Umbilical cord (tissue), 2 donors: ENCODE results near the gene MBD4. TPM values are rescaled to one million over a fixed set of nuclear protein-coding genes. Genes with fewer than 3 reads are reported as not detected.

Experiments used
- DNase-seq: peaks from one replicate; pipeline ENCODE4 v3.0.0-alpha.2; 2015; ENCODE audit warnings: low spot score
- total RNA-seq: library from RNA; depleted of rRNA; stranded (reverse); fragments of >200 nt; gene quantifications from one replicate; pipeline ENCODE4 v1.2.3, GENCODE V29; 2014; ENCODE audit warnings: low replicate concordance; ENCODE audit not compliant: insufficient read depth

The MBD4 gene
- total RNA-seq, 1 donor from 2014 or later, result 16.4 TPM

- no peak for DNase-seq
Observed at GRCh38 chr3:129463094-129463493, 23.3 kb upstream of the MBD4 start.

- no peak for DNase-seq
Observed at GRCh38 chr3:129462361-129462968, 22.7 kb upstream of the MBD4 start.

GRCh38 chr3:129461461-129462146 is 21.9 kb upstream of the MBD4 start:
- DNase-seq, result peak; percentile 44

- DNase-seq, result no peak
Observed at GRCh38 chr3:129461022-129461421, 21.3 kb upstream of the MBD4 start.

DNA sequence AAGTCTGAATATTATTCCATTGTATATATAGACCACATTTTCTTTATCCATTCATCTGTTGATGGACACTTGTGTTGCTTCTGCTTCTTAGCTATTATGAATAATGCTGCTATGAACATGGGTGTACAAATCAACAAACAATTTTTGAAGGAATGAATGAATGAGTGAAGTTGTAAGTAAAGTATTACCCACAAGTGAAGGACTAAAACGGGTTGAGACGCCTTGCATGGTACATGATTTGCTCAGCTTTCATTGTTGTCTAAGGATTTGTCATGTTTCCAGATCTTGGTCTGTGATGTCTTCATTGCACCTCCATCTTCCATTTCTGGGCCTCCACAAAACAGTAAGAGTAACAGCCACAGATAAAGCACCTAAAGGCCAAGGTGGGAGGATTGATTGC is 20.8 kb upstream of the MBD4 start:
- no peak for DNase-seq

DNA sequence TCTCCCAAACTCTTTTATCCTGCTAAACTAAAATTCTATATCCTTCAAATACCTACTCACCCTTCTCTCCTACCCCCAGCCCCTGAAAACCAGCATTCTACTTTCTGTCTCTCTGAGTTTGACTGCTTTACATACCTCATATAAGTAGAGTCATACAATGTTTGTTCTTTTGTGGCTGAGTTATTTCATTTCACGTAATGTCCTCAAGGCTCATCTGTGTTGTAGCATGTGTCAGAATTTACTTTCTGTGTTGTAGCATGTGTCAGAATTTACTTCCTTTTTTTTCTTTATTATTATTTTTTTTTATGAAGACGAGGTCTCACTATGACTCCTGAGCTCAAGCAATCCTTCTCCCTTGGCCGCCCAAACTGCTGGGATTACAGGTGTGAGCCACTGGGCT is 20.4 kb upstream of the MBD4 start:
- no peak for DNase-seq

DNA sequence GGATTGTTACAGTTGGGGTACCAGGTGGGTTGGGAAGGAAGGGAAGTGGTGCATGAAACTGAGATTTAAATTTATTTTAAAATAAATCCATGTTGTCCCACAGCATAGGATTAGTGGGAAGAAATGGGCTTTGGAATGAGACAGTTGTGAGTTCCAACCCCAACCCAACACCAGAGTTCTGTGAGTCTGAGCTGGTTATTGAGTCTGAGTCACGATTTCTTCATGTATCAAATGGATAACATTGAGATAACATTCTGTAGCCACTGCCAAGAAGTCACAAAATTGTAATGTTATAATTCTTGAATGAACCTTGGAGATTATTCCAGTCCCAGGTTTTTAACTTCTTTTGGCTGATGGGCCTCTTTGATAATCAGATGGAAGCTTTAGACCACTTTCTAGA is 14.0 kb upstream of the MBD4 start:
- DNase-seq, result peak; percentile 33

GRCh38 chr3:129449279-129450115 is 9.7 kb upstream of the MBD4 start:
- DNase-seq, result peak; percentile 14

DNA sequence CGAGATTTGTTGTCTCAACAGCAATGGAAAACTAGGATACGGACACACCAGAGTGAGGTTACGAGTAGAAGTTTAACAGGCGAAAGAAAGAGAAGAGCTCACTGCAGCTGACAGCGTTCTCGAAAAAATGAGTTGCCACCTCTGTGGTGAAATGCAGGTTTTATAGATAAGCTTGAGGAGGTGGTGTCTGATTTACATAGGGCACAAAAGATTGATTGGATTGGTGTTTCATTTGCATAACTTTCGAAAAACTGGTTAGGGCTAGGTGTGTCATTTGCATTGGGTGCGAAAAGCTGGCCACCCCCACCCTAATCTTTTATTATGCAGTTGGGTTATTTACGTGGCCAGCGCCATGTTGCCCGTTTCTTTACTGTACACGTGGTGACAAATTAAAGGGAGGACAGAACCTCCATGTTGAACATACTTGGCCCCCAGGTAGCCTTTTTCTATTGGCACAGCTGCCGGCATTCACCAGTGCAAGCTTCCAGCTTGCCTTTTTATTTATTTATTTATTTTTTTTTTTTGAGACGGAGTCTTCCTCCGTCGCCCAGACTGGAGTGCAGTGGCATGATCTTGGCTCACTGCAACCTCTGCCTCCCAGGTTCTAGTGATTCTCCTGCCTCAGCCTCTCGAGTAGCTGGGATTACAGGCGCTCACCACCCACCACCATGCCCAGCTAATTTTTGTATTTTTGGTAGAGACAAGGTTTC is 8.6 kb upstream of the MBD4 start:
- no peak for DNase-seq

GRCh38 chr3:129446926-129447325 is 7.2 kb upstream of the MBD4 start:
- DNase-seq, result no peak

DNA sequence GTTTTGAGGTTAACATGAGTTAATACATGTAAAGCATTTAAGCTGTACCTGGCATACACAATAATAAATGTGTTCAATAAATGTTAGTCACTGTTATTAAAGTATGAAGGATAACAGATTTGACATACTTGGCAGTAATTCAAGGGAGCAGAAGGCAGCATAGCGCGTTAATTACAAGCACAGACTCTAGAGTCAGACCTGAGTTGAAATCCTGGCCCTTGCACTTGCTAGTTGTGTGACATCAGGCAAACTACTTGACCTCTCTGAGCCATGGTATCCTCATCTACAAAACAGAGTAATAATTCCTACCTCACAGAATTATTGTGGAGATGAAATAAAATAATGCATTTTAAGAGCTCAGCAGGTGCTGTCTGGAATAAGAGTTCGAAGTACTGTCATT is 5.7 kb upstream of the MBD4 start:
- no peak for DNase-seq

GRCh38 chr3:129442947-129443346 is 3.2 kb upstream of the MBD4 start:
- DNase-seq, result no peak

- DNase-seq, result no peak
Observed at GRCh38 chr3:129442486-129442885, 2.7 kb upstream of the MBD4 start.

- DNase-seq, result peak; percentile 67
Observed at GRCh38 chr3:129441782-129442181, 2.0 kb upstream of the MBD4 start.

- DNase-seq, result no peak
Observed at GRCh38 chr3:129441215-129441614, 1.5 kb upstream of the MBD4 start.

GRCh38 chr3:129440618-129441190 is 956 bp upstream of the MBD4 start:
- no peak for DNase-seq

GRCh38 chr3:129439226-129439816 is 427 bp downstream of the MBD4 start:
- peak; percentile 50 for DNase-seq

- DNase-seq, result no peak
Observed at GRCh38 chr3:129435367-129435766, 4.4 kb downstream of the MBD4 start.

- DNase-seq, result no peak
Observed at GRCh38 chr3:129434140-129434539, 5.6 kb downstream of the MBD4 start.

DNA sequence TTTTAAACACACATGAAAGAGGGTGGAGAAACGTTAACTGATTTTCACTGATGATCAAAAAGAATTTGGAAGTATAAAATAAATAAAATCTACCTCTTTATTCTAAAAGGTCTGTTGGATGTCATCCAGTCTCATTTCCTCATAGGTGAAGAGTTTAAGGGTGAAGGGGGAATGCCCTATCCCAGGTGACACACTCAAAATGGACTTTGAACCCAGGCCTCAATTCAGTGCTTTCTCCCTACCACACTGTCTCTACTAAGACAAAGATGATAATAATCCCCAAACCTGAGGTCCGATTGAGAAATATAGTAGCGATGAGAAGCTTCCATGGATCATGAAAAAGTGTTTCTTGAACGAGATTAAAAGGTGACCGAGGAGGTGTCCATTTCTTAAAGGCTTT is 6.2 kb downstream of the MBD4 start:
- no peak for DNase-seq

DNA sequence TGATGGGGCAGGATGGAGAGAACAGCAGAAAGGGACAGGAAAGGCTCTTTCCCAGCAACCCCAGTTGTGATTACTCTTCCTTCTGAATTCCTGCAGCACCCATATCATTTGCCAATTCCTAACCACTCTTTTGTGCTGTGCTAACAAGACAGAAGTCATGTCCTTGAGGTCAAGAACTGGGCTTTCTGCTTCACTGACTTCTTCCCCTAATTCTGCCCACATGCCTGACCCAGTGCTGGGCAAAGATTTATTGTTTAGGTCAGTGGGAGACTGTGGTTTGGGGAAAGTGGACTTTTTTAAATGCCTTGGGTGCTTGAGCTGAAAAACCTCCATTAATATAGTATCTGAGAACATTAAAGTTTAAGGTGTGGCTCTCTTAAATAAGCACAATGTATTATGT is 7.1 kb downstream of the MBD4 start:
- no peak for DNase-seq
